Measurements from ENCODE around the gene SGK1.
A peak's percentile ranks its signal among the peaks of the same experiment; 100 is the strongest.
"Not testable (repeated sequence)": the region's sequence is repeated elsewhere in the genome, so short reads cannot be mapped to it uniquely, and the experiment has no call there.

SGK1 gene

DNA sequence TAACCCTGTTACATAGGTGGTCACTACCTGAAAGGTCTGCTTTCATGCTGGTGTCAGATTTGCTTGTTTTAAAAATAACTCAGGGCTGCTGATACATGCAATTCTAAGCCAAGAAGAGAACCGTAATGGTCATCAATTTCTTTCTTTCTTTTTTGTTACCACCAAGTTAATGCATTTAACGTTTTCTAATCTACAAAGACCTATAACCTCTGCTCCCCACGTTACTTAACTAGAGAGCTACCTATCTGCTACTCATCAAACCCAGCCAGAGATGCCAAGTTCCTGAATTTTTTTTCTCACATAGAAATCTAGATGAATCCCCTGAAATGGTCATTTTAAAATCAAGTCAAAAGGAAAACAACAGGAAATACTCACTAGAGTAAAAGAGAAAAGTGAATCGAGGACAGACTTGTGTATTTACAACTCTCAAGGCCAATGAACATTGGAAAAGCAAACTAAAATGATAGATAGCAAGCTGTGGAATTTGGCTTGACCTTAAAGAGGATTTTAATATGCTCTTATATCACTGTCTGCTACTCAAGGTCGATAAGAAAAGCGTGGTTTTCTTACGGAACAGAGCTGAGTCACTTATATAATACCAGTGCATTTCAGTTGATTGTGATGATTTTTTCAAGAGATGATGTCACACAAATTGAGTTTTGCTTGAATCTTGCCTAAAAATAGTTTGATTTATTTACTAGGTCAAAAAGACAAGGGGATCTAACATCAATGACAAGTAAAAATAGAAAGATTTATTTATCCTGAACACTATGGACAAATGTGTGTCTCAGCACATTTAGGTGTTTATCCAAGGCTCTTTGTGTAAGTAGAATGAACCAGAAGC is 67.9 kb downstream of the SGK1 start:
- no peak for DNase-seq

- DNase-seq, result no peak
Measured at GRCh38 chr6:134249239-134249758, 68.6 kb downstream of the SGK1 start.

DNA sequence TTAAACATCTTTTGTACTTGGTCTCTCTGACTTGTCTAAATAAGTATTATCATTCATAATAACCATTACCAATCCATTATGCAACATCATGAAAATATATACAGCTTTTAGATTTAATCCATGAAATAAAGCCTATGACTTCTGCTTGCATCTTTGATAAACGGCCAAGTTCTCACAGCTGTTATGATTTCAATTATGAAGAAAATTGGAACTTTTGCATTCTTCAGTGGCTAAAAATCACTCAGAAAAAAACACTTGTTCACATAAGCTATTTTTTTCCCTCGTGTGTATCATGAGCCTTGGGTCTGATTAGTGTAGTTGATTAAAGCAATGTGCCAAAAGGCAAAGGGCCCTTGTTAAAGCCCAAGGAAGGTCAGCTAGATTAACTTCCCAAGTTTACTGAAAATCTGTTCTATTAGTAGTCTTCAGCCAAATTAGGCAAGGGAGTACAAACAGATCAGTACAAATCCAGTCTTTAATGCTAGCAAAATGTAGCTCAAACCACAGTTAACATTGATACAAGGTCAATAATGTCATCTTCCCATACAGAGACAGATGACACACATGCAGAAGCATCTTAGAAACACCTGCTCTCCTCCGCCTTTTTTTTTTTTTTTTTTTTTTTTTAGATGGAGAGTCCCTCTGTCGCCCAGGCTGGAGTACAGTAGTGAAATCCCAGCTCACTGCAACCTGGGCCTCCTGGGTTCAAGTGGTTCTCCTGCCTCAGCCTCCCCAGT is 69.9 kb downstream of the SGK1 start:
- DNase-seq, result no peak

GRCh38 chr6:134247231-134247833 is 70.6 kb downstream of the SGK1 start:
- peak; percentile 64 to 68 for DNase-seq

DNA sequence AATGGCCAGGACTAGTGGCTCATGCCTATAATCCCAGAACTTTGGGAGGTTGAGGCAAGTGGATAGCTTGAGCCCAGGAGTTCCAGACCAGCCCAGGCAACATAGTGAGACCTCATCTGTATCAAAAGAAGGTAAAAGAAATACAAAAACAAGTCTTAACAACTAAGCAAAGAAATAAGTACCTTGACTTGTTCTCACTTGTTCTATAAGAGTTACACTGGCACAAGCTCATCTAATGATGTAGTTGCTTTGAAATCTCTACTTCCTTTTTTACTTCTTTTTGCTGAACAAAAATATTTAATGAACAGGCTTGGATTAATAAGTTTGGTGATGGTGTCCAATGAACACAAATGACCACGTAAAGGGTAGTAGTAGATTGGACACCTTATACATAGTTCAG is 72.2 kb downstream of the SGK1 start:
- DNase-seq, result no peak

DNA sequence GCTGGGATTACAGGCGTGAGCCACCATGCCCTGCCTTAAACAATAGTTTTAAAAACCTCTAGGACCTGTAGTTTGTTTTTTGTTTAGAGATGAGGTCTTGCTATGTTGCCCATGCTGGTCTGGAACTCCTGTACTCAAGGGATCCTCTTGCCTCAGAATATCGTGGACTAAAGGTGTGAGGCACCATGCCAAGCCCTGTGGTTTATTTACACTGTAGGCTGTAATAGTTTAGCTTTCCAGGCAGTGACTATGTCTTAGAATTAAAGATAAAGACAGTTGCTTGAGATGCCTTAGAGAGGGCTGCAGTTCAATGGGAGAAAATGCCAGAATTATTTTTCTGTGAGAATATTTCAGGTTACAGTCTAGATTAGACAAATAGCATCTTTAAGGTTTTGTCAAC is 72.9 kb downstream of the SGK1 start:
- no peak for DNase-seq

DNA sequence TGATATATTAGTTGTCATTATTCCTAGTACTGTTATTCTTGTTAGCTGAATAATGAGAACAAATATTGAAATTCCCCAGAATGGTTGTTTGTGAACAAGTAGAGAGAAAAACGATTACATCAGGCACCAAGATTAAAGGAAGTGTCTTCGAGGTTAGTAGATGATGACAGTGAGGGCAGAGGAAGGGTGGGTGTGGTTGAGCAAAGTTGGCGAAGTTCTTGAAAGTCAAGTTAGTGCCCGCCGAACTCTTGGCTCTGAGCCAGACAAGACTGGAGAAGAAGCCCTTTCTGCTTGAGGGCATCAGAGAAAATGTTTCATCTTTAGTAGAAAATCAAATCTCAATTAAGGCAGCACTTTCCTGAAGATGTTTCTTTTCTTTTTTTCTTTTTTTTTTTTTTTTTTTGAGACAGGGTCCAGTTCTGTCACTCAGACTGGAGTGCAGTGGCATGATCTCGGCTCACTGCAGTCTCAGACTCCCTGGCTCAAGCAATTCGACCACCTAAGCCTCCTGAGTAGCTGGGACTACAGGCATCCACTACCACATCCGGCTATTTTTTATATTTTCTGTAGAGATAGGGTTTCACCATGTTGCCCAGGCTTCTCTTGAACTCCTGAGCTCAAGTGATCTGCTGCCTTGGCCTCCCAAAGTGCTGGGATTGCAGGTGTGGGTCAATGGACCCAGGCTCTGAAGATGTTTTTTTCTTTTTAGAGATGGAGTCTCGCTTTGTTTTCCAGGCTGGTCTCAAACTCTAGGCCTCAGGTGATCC is 77.1 kb downstream of the SGK1 start:
- DNase-seq, result peak; percentile 88 to 89

DNA sequence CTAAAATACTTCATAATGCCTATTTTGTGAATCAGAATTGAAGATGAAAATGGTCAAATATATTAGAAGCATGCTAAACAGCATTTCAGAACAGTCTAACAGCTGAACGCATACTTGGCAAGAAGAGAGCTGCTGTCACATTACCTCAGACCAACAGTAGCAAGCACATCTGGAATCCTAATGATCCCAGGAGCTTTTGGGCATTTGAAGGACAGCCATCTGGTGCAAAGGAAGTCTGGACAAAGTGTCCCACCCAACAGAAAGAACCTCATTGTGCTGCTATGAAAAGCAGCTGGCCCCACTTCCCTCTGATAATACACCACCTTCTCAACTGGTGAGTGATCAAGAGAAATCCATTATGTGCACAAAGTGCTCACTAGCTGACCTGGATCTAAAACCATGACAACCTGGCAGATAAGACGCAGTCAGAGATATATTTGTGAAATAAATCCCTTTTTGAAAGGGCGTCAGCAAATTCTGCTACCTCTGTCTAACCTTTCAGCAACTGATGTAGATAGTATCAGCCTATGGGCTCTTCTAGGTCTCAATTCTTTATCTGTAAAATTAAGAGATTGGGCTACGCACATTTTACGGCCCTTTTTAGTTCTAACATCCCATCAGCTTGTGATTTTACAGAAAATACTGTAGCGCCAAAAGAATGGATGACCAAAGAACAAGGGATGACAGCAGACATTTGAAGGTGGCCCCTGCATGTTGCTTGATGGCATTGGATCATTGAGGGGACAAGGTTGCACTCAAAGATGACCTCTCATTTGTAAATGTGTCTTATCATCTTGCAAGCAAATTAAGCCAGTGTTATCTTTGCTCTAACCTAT is 78.7 kb downstream of the SGK1 start:
- no peak for DNase-seq

- no peak for DNase-seq
Measured at GRCh38 chr6:134238006-134238405, 79.9 kb downstream of the SGK1 start.

- DNase-seq, result peak in 1 of 2 donors; percentile 15
Measured at GRCh38 chr6:134235937-134236751, 81.8 kb downstream of the SGK1 start.

GRCh38 chr6:134235334-134235733 is 82.6 kb downstream of the SGK1 start:
- not testable (repeated sequence) for DNase-seq

DNA sequence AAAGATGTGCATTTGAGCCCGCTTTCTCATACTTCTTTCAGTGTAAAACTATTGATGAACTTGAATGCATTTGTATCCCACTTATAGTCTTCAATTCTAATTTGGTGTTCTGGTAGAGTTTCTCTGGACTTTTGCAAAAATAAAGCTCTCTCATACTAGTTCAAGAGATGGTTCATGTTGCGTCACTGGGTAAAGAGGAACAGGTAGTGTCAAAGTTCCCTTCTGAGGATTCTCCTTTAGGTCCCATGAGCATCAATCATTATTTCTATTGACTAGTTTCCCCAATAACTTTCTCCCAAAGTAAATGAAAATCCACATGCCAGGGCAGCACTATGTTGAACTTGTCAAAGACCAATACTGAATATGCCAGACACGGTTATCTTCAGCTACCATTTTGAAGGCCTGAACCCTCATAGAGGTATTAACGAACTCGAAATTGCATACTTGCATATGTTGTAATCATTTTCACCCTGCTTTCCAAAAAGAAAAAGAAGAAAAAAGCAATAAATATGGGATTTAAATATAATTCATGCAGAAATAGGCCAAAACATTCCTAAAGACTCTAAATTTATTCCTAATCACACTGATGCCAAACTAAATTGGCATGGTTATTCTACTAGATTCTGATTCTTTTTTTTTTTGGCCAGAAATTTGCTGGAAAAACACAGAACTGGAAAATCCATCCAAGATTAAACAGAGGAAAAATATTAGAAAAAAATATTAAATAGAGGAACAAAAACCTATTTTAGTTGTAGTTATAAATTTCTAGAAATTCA is 84.5 kb downstream of the SGK1 start:
- no peak for DNase-seq

- DNase-seq, result no peak
Measured at GRCh38 chr6:134230940-134231339, 87.0 kb downstream of the SGK1 start.

GRCh38 chr6:134230087-134230700 is 87.7 kb downstream of the SGK1 start:
- DNase-seq, result no peak

DNA sequence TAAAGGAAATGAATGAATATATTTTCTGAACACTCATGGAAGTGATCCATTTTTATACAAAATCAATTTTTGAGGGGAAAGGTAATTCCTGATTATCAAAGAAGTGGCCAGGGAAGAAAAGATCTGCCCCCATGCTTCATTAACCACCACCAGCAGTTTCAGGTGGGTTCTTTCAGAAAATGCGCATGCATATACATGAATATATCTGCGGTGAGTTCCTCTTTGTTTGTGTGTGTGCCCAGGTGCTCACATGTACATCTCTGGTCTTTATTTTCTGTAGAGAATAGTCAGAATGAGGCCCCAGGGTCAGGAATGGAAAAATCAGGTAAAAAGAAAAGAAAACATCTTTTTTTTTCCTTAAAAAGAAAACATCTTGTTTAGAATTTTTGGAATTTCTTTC is 88.4 kb downstream of the SGK1 start:
- DNase-seq, result no peak

DNA sequence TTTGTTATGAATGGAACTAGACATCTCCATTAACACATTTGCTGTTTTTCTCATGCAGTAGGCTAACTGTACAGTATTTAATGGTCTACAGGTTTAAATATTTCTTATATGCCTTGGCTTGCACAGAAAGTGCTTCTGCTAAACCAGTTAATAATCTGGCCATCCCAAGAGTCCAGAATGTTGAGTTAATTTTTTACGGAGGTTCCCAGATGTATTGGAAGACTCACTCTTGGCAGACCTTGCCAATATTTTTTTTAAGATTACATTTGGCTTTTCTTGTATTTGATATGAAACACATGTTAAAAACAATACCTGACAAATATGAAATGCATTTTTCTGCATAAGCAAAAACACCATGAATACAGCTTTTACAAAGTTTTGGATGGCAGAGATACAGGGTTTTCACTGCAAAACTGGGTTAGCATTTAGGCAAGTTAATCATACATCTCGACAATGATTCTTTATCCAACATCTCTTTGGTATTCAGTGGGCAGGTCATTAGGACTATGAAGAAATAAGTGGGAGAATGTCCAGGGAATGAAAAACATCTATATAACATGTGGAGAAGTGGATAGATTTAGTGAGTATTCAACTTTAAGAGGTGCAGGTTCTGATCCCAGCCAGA is 94.0 kb downstream of the SGK1 start:
- DNase-seq, result no peak

- DNase-seq, result no peak
Measured at GRCh38 chr6:134221250-134221649, 96.7 kb downstream of the SGK1 start.

- no peak for DNase-seq
Measured at GRCh38 chr6:134217798-134218140, 100.1 kb downstream of the SGK1 start.

DNA sequence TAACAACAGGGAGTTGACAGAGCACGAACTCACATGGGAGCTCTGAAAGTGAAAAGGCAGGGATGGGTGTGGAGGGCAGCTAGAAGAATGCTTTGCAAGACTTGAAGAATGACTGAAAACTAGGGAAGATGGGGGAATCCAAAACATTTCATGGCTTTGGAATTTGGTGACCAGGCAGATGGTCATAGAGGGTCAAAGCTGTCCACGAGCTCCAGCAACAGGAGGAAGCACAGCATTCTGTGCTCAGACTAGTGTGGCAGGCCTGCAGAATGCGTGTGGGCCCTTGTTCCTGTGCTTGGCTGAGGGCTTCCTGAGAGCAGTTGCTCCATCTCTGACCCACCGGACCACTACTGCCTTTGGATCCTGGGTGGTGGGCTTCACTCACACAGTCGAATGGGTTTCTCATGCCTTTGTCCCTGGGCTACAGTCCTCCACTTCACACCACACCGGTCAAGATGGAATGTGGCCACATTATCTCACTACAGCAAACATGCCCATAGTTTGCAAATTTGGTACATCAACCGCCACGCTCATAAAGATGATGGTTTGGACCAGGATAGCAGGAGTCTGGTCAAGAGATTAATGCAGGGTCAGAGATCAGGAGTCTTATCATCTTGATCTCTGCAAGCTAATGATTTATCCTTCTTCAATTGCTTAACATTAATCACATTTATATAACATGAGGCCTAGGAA is 100.7 kb downstream of the SGK1 start:
- DNase-seq, result no peak

All from activated CD4-positive, alpha-beta T cell treated with anti-CD3 and anti-CD28 coated beads for 4 hours (primary cell).